ENCODE data around the gene APOA4.

Gene APOA4

GRCh38 chr11:116840224-116840745 lies 17.2 kb upstream of the APOA4 start:
- Histone ChIP-seq H3K27me3 (ENCODE audit: insufficient read depth, low read depth, severe bottlenecking) (no peaks in the 10 kb centered on the region), H3K27ac (no peak overlapping the region), H3K36me3 (peaks cover 12% of the 10 kb centered on the region), H3K4me3 (ENCODE audit: low read depth, low read length) (no peak overlapping the region), H3K9me3 (ENCODE audit: severe bottlenecking) (no peaks in the 10 kb centered on the region)
- no peak for DNase-seq
- TF ChIP-seq CTCF (IDR thresholded peaks at IDR 0.05; ENCODE audit: low read depth, low read length): peak; percentile 34

- peaks cover 6% of the 10 kb centered on the region; the same call in 1 of the 2 replicates for H3K36me3 ChIP-seq
- no peak for DNase-seq
- H3K9me3 ChIP-seq (ENCODE audit: severe bottlenecking): no peaks in the 10 kb centered on the region
- H3K27me3 ChIP-seq (ENCODE audit: insufficient read depth, low read depth, severe bottlenecking): no peaks in the 10 kb centered on the region
- H3K27ac ChIP-seq: no peak overlapping the region
- no peak for TF ChIP-seq CTCF (IDR thresholded peaks at IDR 0.05; ENCODE audit: low read depth, low read length)
- H3K4me3 ChIP-seq (ENCODE audit: low read depth, low read length): no peak overlapping the region
Observed at GRCh38 chr11:116838321-116839084, 15.4 kb upstream of the APOA4 start.

- no peaks in the 10 kb centered on the region for H3K27me3 ChIP-seq (ENCODE audit: insufficient read depth, low read depth, severe bottlenecking)
- no peak within 1 kb of the TSS for H3K4me3 ChIP-seq (ENCODE audit: low read depth, low read length)
- TF ChIP-seq CTCF (IDR thresholded peaks at IDR 0.05; ENCODE audit: low read depth, low read length): no peak
- no peak within 1 kb of the TSS for H3K27ac ChIP-seq
- DNase-seq: no peak
- no peaks in the 10 kb centered on the region for H3K9me3 ChIP-seq (ENCODE audit: severe bottlenecking)
- H3K36me3 ChIP-seq: no peaks in the 10 kb centered on the region
Observed at GRCh38 chr11:116837231-116838091, 14.4 kb upstream of the APOA4 start, which contains the start of gene APOA1. Gene APOA1 (minus strand): TSS chr11:116837622. CDS start chr11:116837387, 235 bp downstream.

GRCh38 chr11:116836632-116836991 lies 13.5 kb upstream of the APOA4 start:
- H3K36me3 ChIP-seq: no peaks in the 10 kb centered on the region
- H3K4me3 ChIP-seq (ENCODE audit: low read depth, low read length): no peak overlapping the region
- no peaks in the 10 kb centered on the region for H3K9me3 ChIP-seq (ENCODE audit: severe bottlenecking)
- no peak for TF ChIP-seq CTCF (IDR thresholded peaks at IDR 0.05; ENCODE audit: low read depth, low read length)
- DNase-seq: no peak
- no peak overlapping the region for H3K27ac ChIP-seq
- H3K27me3 ChIP-seq (ENCODE audit: insufficient read depth, low read depth, severe bottlenecking): no peaks in the 10 kb centered on the region

- H3K9me3 ChIP-seq (ENCODE audit: severe bottlenecking): no peaks in the 10 kb centered on the region
- H3K4me3 ChIP-seq (ENCODE audit: low read depth, low read length): peak overlapping the region; percentile 52
- peak; percentile 91 for TF ChIP-seq CTCF (IDR thresholded peaks at IDR 0.05; ENCODE audit: low read depth, low read length)
- no peaks in the 10 kb centered on the region for H3K27me3 ChIP-seq (ENCODE audit: insufficient read depth, low read depth, severe bottlenecking)
- no peaks in the 10 kb centered on the region for H3K36me3 ChIP-seq
- peak overlapping the region; percentile 76 for H3K27ac ChIP-seq
- peak; percentile 93 for DNase-seq
Observed at GRCh38 chr11:116835791-116836631, 12.9 kb upstream of the APOA4 start.
